ENCODE results near the gene ZNF316. TPM values are rescaled to one million over a fixed set of nuclear protein-coding genes. Genes with fewer than 3 reads are reported as not detected.

The ZNF316 gene
- total and polyA plus RNA-seq, 7 donors, result 3.6 to 49.6 (median 12.5) TPM

GRCh38 chr7:6608081-6608480 is 29.0 kb upstream of the ZNF316 start:
- H3K36me3 ChIP-seq, result peaks cover 8 to 57% (median 21%) of the 10 kb centered on the region in 4 donors
- intact Hi-C loops (cut with DNase I), result no loop called here
- no peak for DNase-seq
- no peak overlapping the region for H3K27ac ChIP-seq
- TF ChIP-seq CTCF (IDR thresholded peaks at IDR 0.05) (no peak), EP300 (IDR thresholded peaks at IDR 0.05) (no peak)
- no peaks in the 10 kb centered on the region for H3K9me3 ChIP-seq
- no peaks in the 10 kb centered on the region for H3K27me3 ChIP-seq
- no peak overlapping the region for H3K4me3 ChIP-seq
- no peaks in the 10 kb centered on the region for H3K4me1 ChIP-seq
- WGBS, 2 donors, result 92% methylated on average over 27 of the region's 27 CpGs

GRCh38 chr7:6608794-6609193 is 28.3 kb upstream of the ZNF316 start:
- peaks cover 8 to 50% (median 20%) of the 10 kb centered on the region in 4 donors for H3K36me3 ChIP-seq
- 96 to 97% methylated on average over 12 of the region's 12 CpGs for WGBS, 2 donors

GRCh38 chr7:6612819-6613218 is 24.3 kb upstream of the ZNF316 start:
- TF ChIP-seq EP300 (IDR thresholded peaks at IDR 0.05) (no peak), CTCF (IDR thresholded peaks at IDR 0.05) (no peak), POLR2A (IDR thresholded peaks at IDR 0.05) (no peak), POLR2AphosphoS5 (IDR thresholded peaks at IDR 0.05) (no peak)
- Histone ChIP-seq H3K36me3 (peaks cover 4 to 17% (median 5%) of the 10 kb centered on the region in 4 donors), H3K4me1 (peaks cover 0 to 20% (median 15%) of the 10 kb centered on the region in 4 donors), H3K27ac (no peak overlapping the region), H3K4me3 (no peak overlapping the region), H3K27me3 (no peaks in the 10 kb centered on the region), H3K9me3 (no peaks in the 10 kb centered on the region)
- no peak for DNase-seq
- intact Hi-C loops (cut with DNase I), result no loop called here
- WGBS, 2 donors, result 51 to 80% methylated on average over 7 of the region's 7 CpGs

More at GRCh38 chr7:6608794-6609193, 28.3 kb upstream of the ZNF316 start:
- intact Hi-C loops (cut with DNase I), result no loop called here
- H3K4me1 ChIP-seq, result no peaks in the 10 kb centered on the region
- no peak for DNase-seq
- H3K27me3 ChIP-seq, result no peaks in the 10 kb centered on the region
- no peak overlapping the region for H3K4me3 ChIP-seq
- H3K27ac ChIP-seq, result no peak overlapping the region
- no peaks in the 10 kb centered on the region for H3K9me3 ChIP-seq
- TF ChIP-seq POLR2A (IDR thresholded peaks at IDR 0.05), result no peak
- TF ChIP-seq EP300 (IDR thresholded peaks at IDR 0.05), result no peak
- TF ChIP-seq CTCF (IDR thresholded peaks at IDR 0.05), result no peak
- no peak for TF ChIP-seq POLR2AphosphoS5 (IDR thresholded peaks at IDR 0.05)

- no peaks in the 10 kb centered on the region for H3K9me3 ChIP-seq
- 9 to 47% methylated on average over 2 of the region's 2 CpGs for WGBS, 2 donors
- intact Hi-C loops (cut with DNase I), result no loop called here
- no peak overlapping the region for H3K27ac ChIP-seq
- H3K4me1 ChIP-seq, result peaks cover 0 to 20% (median 15%) of the 10 kb centered on the region in 4 donors
- no peak overlapping the region for H3K4me3 ChIP-seq
- TF ChIP-seq POLR2AphosphoS5 (IDR thresholded peaks at IDR 0.05) (no peak), POLR2A (IDR thresholded peaks at IDR 0.05) (no peak), EP300 (IDR thresholded peaks at IDR 0.05) (no peak), CTCF (IDR thresholded peaks at IDR 0.05) (no peak)
- DNase-seq, result no peak
- H3K27me3 ChIP-seq, result no peaks in the 10 kb centered on the region
- peaks cover 0 to 15% (median 0%) of the 10 kb centered on the region in 4 donors for H3K36me3 ChIP-seq
Observed at GRCh38 chr7:6613706-6614105, 23.4 kb upstream of the ZNF316 start.
